GM04504 (cell line): Measurements from ENCODE around the gene MMP17.
"Not testable (repeated sequence)": the region's sequence is repeated elsewhere in the genome, so short reads cannot be mapped to it uniquely, and the experiment has no call there.

Source experiments
- DNase-seq: peaks from one replicate; pipeline ENCODE4 v3.0.0-alpha.2; 2012; ENCODE audit warnings: low read depth

Gene MMP17

DNA sequence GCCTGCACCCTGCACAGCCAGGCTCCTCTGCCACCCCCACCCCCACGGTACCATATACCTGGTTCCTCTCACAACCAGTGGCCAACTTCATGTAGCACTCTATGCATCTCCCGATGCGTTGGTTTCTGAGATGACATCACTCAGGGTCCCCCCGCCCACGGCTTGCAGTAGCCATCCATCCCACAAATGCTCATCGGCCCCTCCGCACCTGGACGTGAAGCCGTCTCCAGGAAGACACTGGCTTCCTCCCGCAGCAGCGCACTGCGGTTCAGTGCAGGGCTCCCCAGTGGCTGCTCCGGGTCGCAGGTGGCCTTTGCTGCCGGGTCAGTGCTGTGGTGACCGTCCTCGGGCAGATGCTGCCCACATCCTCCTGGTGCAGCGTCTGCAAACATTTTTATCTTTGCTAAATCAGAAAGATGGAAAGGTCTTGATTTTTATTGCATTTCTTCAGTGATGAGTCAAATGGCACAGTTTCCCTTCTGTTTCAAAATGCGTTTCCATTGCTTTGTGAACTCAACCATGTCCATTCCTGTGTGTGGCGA, 27.5 kb upstream of the MMP17 start:
- DNase-seq: no peak

DNA sequence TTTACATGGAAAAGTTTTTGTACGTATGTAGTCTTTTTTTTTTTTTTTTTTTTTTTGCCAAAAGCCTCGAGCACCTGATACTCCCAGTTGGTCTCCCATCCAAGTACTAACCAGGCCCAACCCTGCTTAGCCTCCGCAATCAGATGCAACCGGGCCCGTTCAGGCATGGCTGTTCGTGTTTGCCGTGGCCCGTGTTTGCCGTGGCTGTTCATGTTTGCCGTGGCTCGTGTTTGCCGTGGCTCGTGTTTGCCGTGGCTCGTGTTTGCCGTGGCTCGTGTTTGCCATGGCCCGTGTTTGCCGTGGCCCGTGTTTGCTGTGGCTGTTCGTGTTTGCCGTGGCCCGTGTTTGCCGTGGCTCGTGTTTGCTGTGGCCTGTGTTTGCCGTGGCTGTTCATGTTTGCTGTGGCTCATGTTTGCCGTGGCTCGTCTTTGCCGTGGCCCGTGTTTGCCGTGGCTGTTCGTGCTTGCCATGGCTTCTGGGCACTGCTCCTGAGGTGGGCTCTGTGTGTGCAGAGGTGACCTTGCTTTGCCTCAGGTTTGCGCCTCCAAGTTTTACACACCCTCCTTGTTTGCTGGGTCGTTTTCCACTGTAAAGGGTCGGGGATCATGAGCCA, 26.8 kb upstream of the MMP17 start:
- no peak for DNase-seq

DNA sequence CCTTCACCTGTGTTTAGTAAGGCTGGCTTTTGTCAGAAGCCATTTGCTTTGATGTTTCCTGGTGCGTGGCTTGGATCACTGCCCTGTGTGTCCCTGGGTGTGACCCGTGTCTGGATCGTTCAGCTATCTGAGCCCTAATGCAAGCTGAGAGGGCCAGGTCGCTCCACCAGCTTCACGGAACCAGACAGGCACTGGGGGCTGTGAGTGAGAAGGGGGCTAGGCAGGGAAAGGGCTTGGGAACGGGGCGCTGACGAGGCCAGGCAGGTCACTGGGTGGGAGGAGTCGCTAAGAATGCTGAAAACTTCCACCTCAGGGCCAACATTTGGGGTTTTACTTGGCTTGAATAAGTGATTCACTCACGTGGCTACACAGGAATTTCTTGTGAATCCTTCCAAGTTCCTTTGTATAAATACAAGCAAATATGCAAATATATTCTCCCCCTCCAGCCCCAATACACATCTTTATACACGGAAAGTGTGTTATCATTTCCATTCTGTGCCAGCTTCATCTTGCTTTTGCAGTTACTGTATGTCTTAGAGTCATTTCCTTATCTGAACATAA, 24.2 kb upstream of the MMP17 start:
- DNase-seq: no peak

DNA sequence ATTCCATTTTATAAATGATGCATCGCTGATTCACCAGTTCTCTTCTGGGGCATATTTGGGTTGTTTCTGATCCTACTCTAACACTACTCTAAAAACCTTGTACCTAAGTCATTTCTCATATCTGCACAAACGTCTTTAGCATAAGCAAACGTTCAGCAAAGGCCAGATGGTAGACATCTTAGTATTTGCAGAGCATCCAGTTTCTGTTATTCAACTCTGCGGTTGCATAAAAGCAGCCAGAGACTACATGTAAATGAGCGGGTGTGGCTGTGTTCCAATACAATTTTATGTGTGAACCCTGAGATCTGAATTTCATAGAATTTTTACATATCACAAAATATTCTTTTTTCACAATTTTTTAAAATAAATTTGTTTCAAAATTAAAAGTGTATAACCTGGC, 22.8 kb upstream of the MMP17 start:
- DNase-seq: no peak

DNA sequence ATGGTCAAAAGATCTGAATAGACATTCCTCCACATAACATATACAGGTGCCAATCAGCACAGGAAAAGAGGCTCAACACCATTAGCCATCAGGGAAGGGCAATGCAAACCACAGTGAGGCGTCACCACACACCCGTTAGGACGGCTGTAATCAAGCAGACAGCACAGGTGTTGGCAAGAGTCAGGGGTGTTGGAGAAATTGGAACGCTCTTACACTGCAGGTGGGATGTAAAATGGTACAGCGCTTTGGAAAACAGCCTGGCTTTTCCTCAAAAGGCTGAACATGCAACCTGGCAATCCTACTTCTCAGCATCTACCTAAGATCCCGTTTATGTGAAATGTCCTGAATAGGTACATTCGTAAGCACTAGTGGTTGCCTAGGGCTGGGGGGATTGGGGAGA, 21.5 kb upstream of the MMP17 start:
- no peak for DNase-seq

DNA sequence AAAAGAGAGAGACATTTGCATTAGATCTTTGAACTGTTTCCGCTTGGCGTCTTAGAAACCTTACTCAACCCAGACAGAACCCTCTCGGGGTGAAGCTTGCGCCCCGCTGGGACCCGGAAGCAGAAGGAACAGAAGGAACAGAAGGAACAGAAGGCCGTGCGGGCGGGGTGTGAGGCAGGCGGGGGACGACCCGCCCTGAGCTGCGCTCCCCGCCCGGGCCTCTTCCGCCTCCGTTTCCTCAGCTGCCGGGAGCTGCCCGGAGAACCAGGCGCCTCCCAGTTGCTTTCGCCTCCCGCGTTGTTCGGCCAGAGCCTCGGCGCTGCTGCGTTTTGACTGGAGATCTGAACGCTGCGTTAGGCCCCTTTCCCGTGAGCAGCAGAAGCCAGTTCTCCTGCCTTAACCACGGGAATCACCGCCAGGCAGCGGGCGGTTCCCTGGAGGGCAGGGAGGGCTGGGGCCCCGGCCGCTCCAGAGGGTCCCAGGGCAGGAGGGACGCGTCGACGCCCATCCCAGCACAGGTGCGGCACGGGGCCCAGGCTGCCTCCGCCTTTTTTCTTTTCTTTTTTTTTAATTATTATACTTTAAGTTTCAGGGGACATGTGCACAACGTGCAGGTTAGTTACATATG, 19.3 kb upstream of the MMP17 start:
- no peak for DNase-seq

DNA sequence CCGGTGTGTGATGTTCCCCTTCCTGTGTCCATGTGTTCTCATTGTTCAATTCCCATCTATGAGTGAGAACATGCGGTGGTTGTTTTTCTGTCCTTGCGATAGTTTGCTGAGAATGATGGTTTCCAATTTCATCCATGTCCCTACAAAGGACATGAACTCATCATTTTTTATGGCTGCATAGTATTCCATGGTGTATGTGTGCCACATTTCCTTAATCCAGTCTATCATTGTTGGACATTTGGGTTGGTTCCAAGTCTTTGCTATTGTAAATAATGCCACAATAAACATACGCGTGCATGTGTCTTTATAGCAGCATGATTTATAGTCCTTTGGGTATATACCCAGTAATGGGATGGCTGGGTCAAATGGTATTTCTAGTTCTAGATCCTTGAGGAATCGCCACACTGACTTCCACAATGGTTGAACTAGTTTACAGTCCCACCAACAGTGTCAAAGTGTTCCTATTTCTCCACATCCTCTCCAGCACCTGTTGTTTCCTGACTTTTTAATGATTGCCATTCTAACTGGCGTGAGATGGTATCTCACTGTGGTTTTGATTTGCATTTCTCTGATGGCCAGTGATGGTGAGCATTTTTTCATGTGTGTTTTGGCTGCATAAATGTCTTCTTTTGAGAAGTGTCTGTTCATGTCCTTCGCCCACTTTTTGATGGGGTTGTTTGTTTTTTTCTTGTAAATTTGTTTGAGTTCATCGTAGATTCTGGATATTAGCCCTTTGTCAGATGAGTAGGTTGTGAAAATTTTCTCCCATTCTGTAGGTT, 18.5 kb upstream of the MMP17 start:
- DNase-seq: not testable (repeated sequence)

DNA sequence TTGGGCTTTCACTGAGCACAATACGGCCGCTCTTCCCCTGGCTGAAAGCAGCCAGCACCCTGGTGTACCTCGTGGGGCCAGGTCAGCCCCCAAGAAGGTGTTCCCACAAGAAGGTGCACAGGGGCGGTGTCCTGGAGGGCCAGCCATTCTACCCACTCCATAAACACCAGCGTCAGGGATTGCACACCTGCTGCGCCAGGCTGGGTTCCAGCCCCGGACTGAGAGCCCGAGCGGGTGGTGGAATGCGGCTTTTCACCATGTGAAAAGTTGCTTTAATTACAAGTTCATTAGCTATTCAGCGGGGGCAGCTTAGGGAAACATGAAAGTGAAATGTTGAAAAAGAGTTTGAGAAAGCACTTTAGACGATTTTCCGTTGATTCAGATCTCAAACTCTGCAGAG, 17.5 kb upstream of the MMP17 start:
- DNase-seq: no peak

DNA sequence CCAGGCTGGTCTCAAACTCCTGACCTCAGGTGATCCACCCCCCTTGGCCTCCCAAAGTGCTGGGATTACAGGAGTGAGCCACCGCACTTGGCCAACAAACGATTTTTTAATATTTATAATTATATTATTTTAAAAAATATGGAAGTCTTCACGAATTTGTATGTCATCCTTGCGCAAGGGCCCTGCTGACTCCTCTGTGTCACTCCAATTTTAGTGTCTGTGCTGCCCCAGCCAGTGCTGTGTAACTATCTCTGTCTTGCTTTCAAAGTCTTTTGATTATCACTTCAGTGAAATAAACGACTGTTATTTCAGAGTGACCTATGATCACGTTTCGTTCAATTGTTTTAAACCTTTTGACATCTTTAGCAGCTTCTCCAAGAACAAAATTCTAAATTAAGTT, 13.1 kb upstream of the MMP17 start:
- no peak for DNase-seq

DNA sequence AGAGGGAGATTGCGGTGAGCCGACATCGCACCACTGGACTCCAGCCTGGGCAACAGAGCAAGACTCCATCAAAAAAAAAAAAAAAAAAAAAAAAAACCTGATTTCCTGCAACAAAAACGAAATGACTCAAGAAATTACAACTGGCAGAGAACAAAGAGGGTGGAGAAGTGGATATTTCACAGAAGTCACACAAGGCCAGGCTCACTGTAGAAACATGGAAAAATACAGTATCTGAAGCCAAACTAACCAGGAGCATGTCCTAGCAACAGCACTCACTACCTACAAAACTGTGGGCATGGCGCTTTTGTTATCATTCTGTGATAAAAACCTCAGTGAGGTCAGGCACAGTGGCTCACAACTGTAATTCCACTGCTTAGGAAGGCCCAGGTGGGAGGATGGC, 11.7 kb upstream of the MMP17 start:
- no peak for DNase-seq

DNA sequence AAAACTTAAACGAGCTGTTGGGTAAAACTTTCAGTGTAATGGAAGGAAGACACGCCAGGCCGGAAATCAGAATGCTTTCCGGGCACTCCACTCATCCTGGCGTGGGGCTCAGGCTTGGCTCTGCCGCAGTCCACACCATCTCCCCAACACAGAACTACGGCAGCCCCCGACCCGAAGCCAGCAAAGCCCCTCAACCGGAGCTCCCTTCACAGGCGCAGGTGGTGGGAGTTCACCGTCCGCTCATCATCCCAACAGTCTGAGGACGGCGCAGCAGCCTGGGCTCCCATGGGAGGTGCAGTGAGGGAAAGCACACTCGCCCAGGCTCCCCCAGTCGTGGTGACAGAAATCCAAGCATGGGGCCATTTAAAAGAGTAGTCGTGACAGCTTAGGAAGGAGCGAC, 11.0 kb upstream of the MMP17 start:
- DNase-seq: no peak

DNA sequence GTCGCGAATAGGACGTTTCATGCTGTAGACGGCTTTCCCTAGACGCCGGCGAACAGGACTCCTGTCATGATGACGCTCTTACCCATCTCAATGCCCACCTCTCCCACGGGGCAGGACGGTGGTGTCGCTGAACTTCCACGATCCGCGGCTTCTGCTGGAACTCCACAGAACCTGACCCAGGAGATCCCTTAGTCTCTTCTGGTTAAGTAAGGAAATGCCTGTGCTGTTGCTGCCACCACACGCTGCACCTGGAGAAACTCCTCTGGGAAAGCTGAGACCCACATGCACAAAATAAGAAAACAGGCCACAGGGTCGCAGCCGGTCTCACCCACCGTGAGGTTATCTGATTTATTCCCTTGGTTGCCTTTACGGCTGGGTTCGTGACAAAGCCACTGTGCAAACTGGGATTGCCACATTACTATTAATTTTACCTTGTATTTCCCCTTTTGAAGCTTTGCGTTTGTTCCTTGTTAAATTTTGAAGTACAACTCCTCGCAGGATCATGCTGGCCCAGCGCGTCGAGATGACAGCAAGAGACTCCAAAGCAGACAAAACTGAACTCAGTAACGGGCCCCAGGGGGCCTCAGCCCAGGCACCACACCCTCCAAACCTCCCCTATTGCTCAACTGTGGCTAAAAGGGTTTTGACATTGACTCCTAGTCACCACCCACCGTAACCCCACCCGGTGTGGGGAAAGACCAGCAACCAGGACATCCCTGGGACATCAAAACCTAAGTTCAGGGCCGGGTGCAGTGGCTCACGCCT, 9.2 kb upstream of the MMP17 start:
- DNase-seq: no peak

DNA sequence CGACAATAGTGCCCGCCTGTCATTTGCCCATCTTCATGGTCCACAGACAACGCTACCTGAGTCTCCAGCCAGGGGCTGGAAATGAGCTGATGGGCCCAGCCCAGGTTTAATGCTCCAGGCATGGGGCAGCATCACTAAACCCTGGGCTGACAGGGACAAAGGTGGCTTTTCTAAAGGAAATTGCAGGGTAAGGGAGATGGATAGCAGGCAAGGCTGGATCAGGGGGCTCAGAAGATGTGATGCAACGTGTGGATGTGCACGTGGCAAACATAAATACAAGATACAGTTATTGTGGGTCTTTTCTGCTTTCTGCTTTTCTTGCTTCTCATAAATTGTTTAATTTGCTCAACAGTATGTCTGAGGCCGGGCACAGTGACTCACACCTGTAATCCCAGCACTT, 3.7 kb upstream of the MMP17 start:
- DNase-seq: no peak

DNA sequence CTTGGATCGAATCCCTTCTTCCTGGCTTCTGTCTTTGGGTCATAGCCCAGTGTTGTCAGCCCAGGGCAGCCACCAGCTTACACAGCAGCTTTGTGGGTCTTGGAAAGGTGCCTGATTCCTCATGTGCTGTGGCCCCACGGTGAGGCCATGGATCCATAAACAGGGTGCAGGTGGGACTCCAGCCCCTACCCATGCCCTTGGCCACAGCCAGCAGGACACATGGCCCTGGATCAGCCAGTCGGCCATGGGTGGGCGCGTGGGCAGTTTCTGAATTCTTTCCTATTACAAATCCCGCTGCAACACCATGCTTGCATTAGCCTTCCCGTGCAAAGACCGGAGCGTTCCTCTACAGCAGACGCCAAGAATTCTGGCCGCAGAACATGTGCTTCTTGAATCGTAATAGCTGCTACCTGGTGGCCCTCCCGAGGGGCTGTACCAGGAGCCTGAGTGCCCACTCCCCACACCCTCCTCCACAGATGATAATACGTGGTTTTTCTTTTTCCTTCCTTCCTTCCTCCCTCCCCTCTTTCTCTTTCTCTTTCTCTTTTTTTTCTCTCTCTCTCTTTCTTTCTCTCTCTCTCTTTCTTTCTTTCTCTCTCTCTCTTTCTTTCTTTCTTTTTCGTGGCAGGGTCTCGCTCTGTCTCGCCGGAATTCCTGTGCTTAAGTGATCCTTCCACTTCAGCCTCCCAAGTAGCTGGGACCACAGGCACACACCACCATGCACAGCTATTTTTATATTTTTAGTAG, 2.9 kb upstream of the MMP17 start:
- no peak for DNase-seq

DNA sequence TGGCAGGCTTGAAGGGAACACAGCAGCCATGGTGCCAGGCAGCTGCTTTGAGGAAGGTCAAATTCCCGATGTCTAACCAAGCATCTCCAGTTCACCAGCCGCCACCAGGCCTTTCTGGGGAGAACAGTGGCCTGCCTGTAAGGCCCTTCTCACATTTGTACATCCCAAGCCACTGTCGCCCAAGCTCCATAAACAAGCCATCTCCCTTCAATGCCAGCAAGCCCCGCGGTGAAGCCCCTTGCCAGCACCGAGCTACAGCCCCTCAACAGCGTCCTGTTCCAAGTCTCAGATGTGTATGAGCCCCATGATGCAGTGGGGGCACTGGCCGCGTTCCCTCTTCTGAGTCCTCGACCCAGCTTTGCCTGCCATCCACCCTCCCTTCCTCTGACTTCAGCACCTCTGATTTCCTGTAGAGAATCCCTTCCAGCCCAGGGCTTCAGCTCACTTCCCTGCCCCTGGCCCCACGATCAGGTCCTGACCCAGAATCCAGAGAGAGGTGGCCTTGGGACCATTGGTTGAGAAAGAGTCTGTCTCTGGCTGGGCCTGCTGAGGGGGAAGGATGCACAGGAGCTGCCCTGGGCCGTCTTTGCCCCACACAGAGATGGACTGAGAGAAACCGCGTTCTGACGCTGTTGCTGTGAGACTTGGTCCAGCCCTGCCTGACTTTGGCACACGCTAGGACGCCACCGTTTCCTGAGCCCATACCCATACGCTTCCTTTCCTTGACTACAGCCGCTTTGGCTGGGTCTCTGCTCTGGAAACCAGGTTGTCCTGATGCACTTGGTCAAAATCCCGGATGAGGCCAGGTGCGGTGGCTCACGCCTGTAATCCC, 1.9 kb upstream of the MMP17 start:
- no peak for DNase-seq

DNA sequence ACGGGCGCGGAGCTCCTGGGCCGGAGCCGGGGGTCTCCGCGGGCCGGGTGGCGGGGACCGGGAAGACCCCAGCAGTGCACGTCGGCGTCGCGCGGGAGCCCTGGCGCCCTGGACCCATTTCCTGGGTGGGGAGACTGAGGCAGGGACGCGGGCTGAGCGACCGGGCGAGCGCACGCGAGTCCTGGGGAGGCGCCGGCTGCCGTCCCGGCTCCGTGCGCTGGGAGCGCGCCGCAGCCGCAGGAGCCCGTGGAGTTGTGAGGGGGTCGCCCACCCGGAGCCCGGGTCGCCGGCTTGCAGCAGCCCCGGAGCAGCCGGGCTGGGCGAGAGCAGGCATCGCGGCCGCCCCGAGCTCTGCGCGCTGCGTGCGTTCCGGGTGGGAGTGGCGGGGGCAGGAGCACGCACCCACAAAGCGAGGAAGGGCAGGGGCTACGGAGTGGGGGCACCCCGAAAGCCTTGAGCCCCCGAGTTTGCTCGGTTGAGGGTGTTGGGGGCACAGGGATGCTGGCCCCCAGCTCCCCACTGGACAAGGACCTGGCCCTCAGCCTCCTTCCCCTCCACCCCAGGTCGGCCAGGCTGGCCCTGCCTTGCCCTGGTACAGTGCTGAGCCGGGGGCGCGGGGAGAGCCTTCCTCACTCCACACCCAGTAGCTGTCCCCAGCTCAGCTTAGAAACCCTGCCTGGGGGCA, 620 bp downstream of the MMP17 start:
- DNase-seq: no peak

DNA sequence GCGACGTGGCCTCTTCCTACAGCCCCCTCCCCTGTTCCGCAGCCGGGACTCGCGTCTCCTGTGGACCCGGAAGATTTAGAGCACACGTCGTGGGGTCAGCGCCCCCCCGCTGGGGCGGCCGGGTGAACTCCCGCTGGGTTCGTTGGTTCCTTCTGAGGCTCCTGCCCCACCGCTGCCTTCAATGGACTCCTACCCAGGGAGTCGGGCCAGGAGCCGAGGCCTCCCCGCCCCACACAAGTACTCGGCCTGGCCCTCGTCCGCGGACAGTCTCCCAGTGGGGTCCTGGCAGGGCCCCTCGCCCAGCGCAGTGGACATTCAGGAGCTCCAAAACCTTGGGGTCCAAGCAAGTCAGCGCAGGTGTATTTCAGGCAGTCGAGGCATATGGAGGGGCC, 1.2 kb downstream of the MMP17 start:
- DNase-seq: no peak

DNA sequence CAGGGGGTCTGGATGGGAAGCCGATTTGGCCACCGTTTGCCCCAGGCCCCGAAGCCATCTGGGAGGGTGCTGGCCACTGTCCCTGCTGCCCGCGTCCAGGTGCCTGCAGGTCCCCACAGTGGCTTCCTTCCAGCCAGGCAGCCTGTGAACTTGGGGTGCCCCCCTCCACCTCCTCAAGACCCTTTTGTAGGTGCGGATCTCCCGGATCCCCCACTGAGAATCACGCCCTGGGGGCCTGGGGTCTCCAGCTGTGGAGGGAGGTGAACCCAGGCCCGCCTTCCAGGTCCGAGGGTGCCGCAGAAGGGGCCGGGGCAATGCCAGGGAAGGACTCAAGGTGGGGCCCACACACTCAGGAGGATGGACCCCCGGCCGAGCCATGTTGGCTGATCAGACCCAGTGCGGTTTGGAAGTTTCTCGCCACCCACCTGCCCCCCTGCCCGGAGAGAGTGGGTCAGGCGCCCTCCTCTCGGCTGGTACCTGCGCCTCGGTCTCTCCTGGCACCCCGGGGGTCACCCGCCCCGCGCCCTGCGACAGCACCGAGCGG, 1.7 kb downstream of the MMP17 start:
- no peak for DNase-seq

DNA sequence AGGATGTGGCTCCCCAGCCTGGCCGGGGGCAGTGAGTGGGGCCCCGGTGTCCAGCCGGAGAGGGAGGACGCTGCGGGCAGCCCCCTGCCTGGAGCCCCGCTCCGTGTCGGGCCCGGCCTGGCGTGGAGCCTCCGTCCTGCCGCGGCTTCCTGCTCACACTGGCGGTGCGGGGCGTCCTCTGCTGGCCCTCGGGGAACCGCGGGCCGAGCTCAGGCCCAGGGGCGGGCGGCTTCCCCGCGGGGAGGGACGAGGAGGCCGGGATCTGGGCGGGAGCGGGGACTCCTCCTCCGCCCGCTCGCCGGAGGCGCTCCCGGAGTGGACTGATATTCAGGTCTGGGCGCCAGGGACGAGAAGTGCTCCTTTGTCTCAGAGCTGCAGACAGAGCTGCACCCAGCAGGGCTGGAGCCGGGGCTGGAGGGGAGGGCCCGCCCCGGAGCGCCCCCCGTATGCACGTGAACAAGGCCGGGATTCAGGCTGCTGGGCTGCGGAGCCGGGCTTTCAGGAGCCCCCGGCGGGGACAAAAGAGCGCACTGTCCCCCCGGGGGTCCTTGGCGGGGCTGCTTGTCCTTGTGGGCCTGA, 2.2 kb downstream of the MMP17 start:
- DNase-seq: peak; percentile 79
